HG02973 (cell line): ENCODE results near the gene FCRL6.
A peak's percentile ranks its signal among the peaks of the same experiment; 100 is the strongest.

Experiments
- ATAC-seq: cut with Tn5 transposase; IDR thresholded peaks from one replicate; pipeline ENCODE4 v1.9.1; 2021; ENCODE audit warnings: moderate library complexity; ENCODE audit not compliant: unreplicated experiment

FCRL6 gene

DNA sequence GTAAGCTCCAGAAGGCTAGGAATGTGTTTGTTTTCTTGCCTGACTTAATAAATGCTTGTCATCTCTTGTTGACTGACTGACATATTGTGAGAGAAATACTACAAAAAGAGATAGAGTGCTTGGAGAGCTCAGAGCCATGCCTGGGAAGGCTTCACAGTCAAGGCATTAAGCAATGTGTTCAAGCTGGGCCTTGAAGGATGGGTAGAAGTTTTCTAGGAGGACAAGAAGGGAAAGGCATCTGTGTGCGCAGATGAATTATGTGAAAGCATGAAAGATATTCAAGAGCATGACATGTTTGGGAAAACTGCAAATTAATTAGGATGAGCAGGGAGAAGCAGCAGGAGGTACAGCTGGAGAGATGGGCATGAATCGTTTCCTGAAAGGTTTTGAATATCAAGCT, 30.1 kb downstream of the FCRL6 start:
- no peak for ATAC-seq

DNA sequence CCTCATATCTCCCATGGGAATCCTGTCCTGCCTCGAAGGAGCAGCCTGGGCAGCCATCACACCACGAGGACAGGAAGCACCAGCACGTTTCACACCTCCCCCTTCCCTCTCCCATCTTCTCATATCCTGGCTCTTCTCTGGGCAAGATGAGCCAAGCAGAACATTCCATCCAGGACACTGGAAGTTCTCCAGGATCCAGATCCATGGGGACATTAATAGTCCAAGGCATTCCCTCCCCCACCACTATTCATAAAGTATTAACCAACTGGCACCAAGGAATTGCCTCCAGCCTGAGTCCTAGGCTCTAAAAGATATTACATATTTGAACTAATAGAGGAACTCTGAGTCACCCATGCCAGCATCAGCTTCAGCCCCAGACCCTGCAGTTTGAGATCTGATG, 33.2 kb downstream of the FCRL6 start:
- no peak for ATAC-seq

- no peak for ATAC-seq
These were observed 33.8 kb downstream of the FCRL6 start for GRCh38 chr1:159835862-159836525.

DNA sequence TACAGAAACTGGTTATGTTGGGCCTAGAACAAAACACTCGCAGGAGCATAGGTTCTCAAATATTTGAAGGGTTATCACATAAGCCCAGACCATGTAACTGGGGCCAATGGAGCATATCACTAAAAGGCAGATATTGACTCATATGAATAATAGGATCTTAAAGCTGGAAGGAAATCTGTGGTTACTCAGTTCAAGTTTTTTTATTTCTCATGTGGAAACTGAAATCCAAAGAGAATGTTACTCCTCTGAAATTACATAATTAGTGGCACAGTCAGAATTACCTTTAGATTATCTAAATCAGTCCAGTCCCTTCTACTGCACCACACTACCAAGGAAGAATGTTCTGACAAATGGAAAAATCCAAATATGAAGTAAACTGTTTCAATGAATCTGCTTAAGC, 36.6 kb downstream of the FCRL6 start:
- peak; percentile 67 for ATAC-seq

GRCh38 chr1:159839116-159839849, 37.1 kb downstream of the FCRL6 start:
- ATAC-seq: peak; percentile 82

DNA sequence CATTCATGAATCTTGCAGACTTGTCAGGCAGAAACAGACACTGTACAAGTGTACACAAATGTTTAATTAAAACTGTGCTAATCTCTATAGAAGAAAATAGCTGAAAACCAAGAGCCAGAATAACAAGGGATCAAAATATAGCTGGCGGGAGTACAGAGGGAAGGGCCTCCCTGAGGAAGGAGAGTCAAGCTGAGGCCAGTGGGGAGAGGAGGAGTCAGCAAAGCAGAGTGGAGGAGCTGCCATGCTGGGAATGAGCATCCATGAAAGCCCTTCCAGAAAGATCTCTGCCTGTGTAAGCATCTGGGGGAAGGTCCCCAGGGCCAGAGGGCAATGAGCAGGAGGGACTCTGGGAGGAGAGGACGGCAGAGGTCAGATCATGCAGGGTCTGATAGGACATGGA, 39.6 kb downstream of the FCRL6 start:
- no peak for ATAC-seq

- ATAC-seq: no peak
These were observed 41.3 kb downstream of the FCRL6 start for GRCh38 chr1:159843459-159843858.

DNA sequence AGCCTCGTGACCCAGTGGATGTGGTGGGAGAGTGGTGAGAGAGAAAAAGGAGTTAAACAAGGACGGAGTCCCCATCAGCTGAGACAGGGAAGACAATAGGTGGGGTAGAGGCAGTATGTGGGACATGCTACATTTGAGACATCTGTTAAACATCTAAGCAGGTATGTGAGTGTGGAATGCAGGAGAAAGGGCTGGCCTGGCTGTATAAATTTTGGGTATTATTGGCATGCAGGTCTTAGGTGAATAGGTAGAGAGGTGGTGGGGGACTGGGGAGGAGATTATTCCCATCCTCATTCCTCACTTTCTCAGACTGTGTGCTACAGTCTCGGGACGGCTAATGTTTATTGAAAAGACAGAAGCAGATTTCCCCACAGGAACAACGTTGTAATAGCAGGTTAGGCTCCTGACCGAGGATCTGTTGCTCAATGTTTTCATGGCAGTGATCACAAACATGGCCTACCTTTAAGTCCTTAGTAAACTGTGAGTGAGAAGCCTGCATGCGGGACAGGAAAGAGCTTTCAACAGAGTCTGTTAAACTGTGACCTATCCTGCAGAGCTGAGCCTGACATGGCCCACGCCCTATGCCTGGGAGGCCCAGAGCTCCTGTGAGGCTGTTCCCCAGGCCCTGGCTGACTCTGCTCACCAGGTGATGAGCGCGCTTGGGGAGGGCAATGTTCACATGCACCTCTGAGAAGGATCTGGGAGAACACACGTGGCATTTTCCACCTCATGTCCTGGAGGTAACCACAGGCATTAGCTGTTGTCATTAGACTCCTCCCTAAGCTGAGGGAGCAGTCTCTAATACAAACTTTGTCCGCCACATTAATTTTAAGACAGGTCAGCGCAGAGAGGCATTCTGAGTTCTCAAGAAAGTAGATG, 43.8 kb downstream of the FCRL6 start:
- no peak for ATAC-seq

DNA sequence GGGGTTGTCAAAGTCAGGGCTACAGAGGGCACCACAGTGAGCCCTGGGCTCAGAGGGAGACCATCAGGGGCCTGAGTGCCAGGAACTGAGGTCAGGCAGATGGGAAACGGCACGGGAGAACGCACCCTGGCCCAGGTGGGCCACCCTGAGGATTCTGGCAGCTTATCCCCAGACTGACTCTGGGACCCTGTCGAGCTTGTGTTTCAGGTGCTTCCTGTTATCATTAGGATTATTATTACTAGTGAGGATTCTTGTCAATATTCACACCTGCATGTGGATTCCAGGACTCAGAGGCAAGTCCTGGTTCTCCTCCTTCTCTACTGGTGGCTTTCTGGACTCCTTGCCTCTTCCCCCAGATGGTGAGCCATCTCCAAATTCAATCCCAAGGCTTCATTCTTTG, 45.1 kb downstream of the FCRL6 start:
- ATAC-seq: no peak

DNA sequence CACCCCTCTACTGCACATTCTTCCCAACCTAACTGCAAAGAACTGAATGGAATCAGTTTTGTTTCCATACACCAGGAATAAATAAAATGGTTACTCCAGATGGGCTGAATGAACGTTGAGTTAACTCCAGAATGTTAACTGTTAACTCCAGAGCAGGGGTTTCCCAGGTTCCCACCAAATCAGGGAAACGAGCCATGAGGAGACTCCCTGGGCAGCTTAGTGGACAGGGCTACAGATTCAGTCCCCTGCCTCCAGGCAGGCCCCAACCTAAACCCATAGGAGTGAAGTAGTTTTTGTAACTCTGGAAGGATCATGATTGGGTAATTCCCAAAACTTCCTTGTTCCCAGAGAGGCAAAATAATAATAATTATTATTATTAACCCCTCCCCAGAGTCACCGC, 46.2 kb downstream of the FCRL6 start:
- no peak for ATAC-seq

GRCh38 chr1:159849626-159850366, 47.6 kb downstream of the FCRL6 start:
- ATAC-seq: no peak

- ATAC-seq: no peak
These were observed 49.2 kb downstream of the FCRL6 start for GRCh38 chr1:159851407-159851806.

DNA sequence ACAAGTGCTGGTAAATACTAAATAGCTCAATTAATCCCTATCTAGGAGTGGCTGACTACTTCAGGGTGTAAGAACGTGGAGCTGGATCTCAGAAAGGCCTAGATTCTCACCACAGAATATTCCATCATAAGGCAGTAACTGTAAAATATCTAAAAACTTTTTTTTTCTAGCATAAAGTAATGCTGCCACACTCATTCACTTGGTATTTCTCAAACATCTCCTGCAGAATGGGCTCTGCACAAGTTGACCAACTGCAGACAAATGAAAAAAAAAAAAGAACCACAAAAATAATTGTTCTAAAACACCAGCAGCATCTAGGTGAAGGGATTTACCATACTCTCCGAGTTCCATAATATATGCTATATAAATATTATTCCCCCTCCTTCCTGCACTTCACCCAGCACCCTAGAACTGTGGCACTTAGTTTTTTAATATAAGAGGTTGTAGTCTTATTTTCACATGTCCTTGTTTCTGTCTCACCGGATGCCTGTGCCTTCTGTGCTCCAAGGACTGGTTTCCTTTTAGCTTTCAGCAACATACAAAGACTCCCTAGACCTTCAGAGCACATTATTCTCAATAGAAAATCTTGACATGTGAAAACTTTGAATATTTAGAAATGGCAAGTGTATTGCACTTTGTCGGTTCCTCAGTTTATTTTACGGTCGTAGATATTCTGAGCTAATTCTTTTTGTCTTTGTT, 51.4 kb downstream of the FCRL6 start:
- no peak for ATAC-seq

DNA sequence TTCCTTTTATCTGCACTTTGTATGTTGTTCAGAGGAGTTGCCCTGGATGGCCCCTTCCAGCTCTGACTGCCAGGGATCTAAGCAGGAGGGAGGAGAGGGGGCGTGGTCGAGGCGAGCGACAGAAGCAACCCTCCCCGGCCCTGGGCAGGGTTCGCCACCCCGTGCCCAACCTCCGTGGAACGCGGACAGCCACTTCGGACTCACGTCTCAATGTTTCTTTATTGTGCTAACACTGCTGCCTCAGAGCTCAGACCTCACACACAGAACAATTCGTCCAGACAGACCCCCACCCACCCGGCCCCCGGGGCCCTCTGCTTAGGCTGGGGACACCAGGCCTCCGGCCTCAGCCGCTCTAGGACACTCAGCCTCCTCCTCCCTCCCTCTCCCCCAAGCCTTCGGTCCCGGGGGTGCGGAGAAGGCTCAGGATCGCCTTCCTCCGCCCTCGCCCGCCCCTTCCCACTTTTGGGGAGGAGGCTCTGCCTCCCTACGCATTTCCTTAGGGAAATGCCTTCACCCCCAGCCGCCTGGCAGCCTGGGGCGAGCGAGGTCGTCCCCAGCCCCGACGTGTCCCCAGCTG, 52.0 kb downstream of the FCRL6 start:
- no peak for ATAC-seq

- peak; percentile 95 for ATAC-seq
These were observed 52.6 kb downstream of the FCRL6 start for GRCh38 chr1:159854693-159855192.

DNA sequence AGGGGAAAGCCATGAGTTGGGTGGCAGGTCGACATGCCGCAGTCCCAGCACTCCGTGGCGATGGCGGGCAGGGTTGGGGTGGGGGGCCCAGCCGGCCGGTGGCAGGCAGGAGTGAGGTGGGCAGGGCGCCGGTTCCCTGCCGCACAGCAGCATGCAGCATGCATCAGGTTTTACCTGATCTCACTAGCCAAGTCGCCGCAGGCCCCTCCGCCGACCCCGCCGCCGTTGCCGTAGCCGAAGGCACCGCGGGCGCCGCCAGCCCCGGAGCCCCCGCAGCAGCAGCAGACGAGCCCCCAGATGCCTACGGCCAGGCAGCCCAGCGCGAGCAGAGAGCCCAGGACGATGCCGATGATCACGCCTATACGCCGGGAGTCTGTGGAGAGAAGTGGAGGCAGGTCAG, 53.5 kb downstream of the FCRL6 start:
- ATAC-seq: no peak

GRCh38 chr1:159856576-159856975, 54.4 kb downstream of the FCRL6 start:
- ATAC-seq: no peak

- ATAC-seq: no peak
These were observed 55.7 kb downstream of the FCRL6 start for GRCh38 chr1:159857889-159858288.

GRCh38 chr1:159859767-159860322, 57.7 kb downstream of the FCRL6 start:
- ATAC-seq: no peak

GRCh38 chr1:159860456-159860855, 58.3 kb downstream of the FCRL6 start:
- no peak for ATAC-seq
